ENCODE results near the gene SLC25A52.

SLC25A52 gene

DNA sequence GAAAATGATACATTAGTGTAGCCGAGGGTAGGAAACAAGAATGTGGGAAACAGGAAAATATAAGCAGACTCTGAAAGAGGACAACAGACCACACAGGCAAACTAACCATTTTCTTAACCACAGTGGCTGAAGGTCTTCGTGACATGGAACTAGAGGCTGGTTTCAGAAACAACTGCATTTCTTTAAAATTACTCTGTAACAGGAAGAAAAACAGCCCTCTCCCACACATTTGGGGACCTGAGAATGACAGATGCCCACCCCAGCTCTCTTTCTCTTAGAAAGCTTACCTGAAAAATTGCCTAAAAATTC is 13.8 kb upstream of the SLC25A52 start:
- no peaks in the 10 kb centered on the region for H3K27me3 ChIP-seq (ENCODE audit: insufficient read depth, low read length, poor library complexity, severe bottlenecking)
- no peak overlapping the region for H3K9ac ChIP-seq (ENCODE audit: low read depth, low read length, poor library complexity, severe bottlenecking)
- H3K4me2 ChIP-seq (ENCODE audit: low read depth, low read length, poor library complexity, severe bottlenecking), result no peak overlapping the region

DNA sequence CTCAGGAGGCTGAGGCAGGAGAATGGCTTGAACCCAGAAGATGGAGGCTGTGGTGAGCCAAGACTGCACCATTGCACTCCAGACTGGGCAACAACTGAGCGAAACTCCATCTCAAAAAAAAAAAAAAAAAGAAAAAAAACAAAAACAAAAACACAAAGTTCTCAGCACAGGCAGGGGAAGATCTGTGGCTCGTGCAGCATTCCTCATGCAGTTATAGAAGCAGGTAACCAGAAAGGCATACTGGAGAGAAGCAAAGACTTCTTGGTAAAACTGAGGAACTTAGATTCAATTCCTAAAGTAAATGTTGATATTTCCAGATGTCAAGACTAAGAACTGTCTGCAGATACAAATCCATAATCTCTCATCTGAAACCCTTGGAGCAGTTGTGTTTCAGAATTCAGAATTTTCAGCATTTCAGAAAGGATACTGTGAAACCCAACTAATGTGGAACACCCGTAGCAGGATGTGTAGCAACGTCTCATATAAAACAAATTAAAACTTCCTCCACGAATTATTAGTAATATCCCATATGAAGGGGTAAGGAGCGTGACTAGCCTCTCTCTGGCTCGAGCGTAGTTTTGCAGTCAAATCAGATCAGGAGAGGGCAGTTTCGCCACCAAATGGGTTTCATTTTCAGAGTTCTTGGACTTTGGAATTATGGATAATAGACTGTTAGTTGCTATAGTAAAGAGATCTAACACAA is 13.2 kb upstream of the SLC25A52 start:
- H2AFZ ChIP-seq (ENCODE audit: low read length), result no peak overlapping the region
- no peak overlapping the region for H3K4me2 ChIP-seq (ENCODE audit: low read depth, low read length, poor library complexity, severe bottlenecking)
- H3K27me3 ChIP-seq (ENCODE audit: insufficient read depth, low read length, poor library complexity, severe bottlenecking), result no peaks in the 10 kb centered on the region
- H3K4me1 ChIP-seq (ENCODE audit: insufficient read depth, low read length, poor library complexity, severe bottlenecking), result no peaks in the 10 kb centered on the region
- no peak overlapping the region for H3K4me3 ChIP-seq (ENCODE audit: low read length, poor library complexity, severe bottlenecking)
- no peaks in the 10 kb centered on the region for H3K79me2 ChIP-seq (ENCODE audit: insufficient read depth, low read length)
- H3K9ac ChIP-seq (ENCODE audit: low read depth, low read length, poor library complexity, severe bottlenecking), result no peak overlapping the region
- H3F3A ChIP-seq (ENCODE audit: low read depth), result no peaks in the 10 kb centered on the region
- H3K36me3 ChIP-seq (ENCODE audit: insufficient read depth, low read length), result no peaks in the 10 kb centered on the region
- H4K20me1 ChIP-seq (ENCODE audit: insufficient read depth, low read length, poor library complexity, severe bottlenecking), result no peaks in the 10 kb centered on the region
- H3K9me2 ChIP-seq (replicated peaks; ENCODE audit: low read depth, low read length), result no peaks in the 10 kb centered on the region
- peaks cover 4% of the 10 kb centered on the region; the same call in 1 of the 2 replicates for H3K9me3 ChIP-seq (ENCODE audit: insufficient read depth, low read depth, low read length)
- TF ChIP-seq, protein P1, sequence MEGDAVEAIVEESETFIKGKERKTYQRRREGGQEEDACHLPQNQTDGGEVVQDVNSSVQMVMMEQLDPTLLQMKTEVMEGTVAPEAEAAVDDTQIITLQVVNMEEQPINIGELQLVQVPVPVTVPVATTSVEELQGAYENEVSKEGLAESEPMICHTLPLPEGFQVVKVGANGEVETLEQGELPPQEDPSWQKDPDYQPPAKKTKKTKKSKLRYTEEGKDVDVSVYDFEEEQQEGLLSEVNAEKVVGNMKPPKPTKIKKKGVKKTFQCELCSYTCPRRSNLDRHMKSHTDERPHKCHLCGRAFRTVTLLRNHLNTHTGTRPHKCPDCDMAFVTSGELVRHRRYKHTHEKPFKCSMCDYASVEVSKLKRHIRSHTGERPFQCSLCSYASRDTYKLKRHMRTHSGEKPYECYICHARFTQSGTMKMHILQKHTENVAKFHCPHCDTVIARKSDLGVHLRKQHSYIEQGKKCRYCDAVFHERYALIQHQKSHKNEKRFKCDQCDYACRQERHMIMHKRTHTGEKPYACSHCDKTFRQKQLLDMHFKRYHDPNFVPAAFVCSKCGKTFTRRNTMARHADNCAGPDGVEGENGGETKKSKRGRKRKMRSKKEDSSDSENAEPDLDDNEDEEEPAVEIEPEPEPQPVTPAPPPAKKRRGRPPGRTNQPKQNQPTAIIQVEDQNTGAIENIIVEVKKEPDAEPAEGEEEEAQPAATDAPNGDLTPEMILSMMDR (conservative IDR thresholded peaks at IDR 0.05; ENCODE audit: low read length), result no peak
- TF ChIP-seq EZH2phosphoT487 (IDR thresholded peaks at IDR 0.05; ENCODE audit: borderline replicate concordance), result no peak

More for the DNA sequence above, 13.8 kb upstream of the SLC25A52 start:
- no peaks in the 10 kb centered on the region for H3K4me1 ChIP-seq (ENCODE audit: insufficient read depth, low read length, poor library complexity, severe bottlenecking)
- no peak overlapping the region for H2AFZ ChIP-seq (ENCODE audit: low read length)
- H4K20me1 ChIP-seq (ENCODE audit: insufficient read depth, low read length, poor library complexity, severe bottlenecking), result no peaks in the 10 kb centered on the region
- TF ChIP-seq, protein P1 (conservative IDR thresholded peaks at IDR 0.05; ENCODE audit: low read length), result no peak
- no peak for TF ChIP-seq EZH2phosphoT487 (IDR thresholded peaks at IDR 0.05; ENCODE audit: borderline replicate concordance)
- H3K4me3 ChIP-seq (ENCODE audit: low read length, poor library complexity, severe bottlenecking), result no peak overlapping the region
- H3K9me3 ChIP-seq (ENCODE audit: insufficient read depth, low read depth, low read length), result peaks cover 4% of the 10 kb centered on the region; the same call in 1 of the 2 replicates
- no peaks in the 10 kb centered on the region for H3K79me2 ChIP-seq (ENCODE audit: insufficient read depth, low read length)
- H3F3A ChIP-seq (ENCODE audit: low read depth), result no peaks in the 10 kb centered on the region
- H3K9me2 ChIP-seq (replicated peaks; ENCODE audit: low read depth, low read length), result no peaks in the 10 kb centered on the region
- no peaks in the 10 kb centered on the region for H3K36me3 ChIP-seq (ENCODE audit: insufficient read depth, low read length)

DNA sequence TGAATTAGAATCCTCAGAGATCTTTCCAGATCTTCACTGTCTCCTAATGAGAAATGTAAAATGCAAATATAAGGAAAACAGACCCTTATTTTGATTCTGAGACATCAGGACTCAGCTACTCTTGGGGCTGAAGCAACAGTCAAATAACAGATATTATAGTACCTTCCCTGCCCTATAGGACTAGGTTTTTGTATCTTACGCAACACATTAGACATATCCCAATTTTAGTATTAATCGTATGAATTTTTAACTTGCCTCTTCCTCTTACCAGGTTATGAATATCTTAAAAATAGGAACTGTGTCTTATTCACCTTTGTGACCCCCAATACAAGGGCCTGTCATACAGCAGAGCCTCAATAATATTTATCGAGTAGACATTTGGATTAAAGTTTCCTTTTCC is 12.0 kb upstream of the SLC25A52 start:
- Histone ChIP-seq H3K9ac (ENCODE audit: low read depth, low read length, poor library complexity, severe bottlenecking) (no peak overlapping the region), H3F3A (ENCODE audit: low read depth) (no peaks in the 10 kb centered on the region), H3K4me2 (ENCODE audit: low read depth, low read length, poor library complexity, severe bottlenecking) (no peak overlapping the region), H3K9me3 (ENCODE audit: insufficient read depth, low read depth, low read length) (no peaks in the 10 kb centered on the region), H3K4me3 (ENCODE audit: low read length, poor library complexity, severe bottlenecking) (no peak overlapping the region), H4K20me1 (ENCODE audit: insufficient read depth, low read length, poor library complexity, severe bottlenecking) (no peaks in the 10 kb centered on the region), H3K9me2 (replicated peaks; ENCODE audit: low read depth, low read length) (no peaks in the 10 kb centered on the region), H2AFZ (ENCODE audit: low read length) (no peak overlapping the region), H3K79me2 (ENCODE audit: insufficient read depth, low read length) (no peaks in the 10 kb centered on the region), H3K27me3 (ENCODE audit: insufficient read depth, low read length, poor library complexity, severe bottlenecking) (no peaks in the 10 kb centered on the region), H3K4me1 (ENCODE audit: insufficient read depth, low read length, poor library complexity, severe bottlenecking) (no peaks in the 10 kb centered on the region), H3K36me3 (ENCODE audit: insufficient read depth, low read length) (no peaks in the 10 kb centered on the region)
- TF ChIP-seq, protein P1 (conservative IDR thresholded peaks at IDR 0.05; ENCODE audit: low read length), result no peak
